GM12878 (cell line): Measurements from ENCODE around the gene NEAT1. TPM values are rescaled to one million over a fixed set of nuclear protein-coding genes. Genes with fewer than 3 reads are reported as not detected.

ENCODE experiments used
- ATF2 ChIP-seq: IDR thresholded peaks from 2 replicates; pipeline ENCODE4 v1.6.1; 2012; ENCODE audit warnings: low read length, inconsistent platforms
- BACH1 ChIP-seq: fragments of 450-650 bp; IDR thresholded peaks from 2 replicates; pipeline ENCODE4 v1.6.1; 2017; ENCODE audit warnings: mild to moderate bottlenecking, borderline replicate concordance
- BCL11A ChIP-seq: IDR thresholded peaks from 2 replicates; pipeline ENCODE4 v1.6.1; 2011; ENCODE audit warnings: low read depth, low read length
- CHD2 ChIP-seq: IDR thresholded peaks from 2 replicates; pipeline ENCODE4 v1.6.1; 2011; ENCODE audit warnings: low read depth, low read length, improper control_type of control experiment, borderline replicate concordance
- E2F8 ChIP-seq: fragments of 450-650 bp; IDR thresholded peaks from 2 replicates; pipeline ENCODE4 v1.6.1; 2018; ENCODE audit warnings: mild to moderate bottlenecking, low read depth, moderate library complexity; ENCODE audit not compliant: partially characterized antibody
- EED ChIP-seq: sonication (generic); IDR thresholded peaks from 2 replicates; pipeline ENCODE4 v1.6.1; 2016; ENCODE audit warnings: antibody characterized with exemption, low read depth
- EP300 ChIP-seq, 2 experiments: fragments of 150-350 bp in 1 of 2; IDR thresholded peaks; 2 replicates each; pipeline ENCODE4 v1.6.1; 2011 to 2012; ENCODE audit warnings: low read depth in 2 of 2, low read length in 2 of 2, borderline replicate concordance in 1 of 2, improper control_type of control experiment in 1 of 2, inconsistent platforms in 1 of 2; ENCODE audit not compliant: control insufficient read depth in 1 of 2
- FOXK2 ChIP-seq: fragments of 450-650 bp; IDR thresholded peaks from 2 replicates; pipeline ENCODE4 v1.6.1; 2017; ENCODE audit warnings: mild to moderate bottlenecking, moderate library complexity
- MLLT1 ChIP-seq: fragments of 450-650 bp; IDR thresholded peaks from 2 replicates; pipeline ENCODE4 v1.6.1; 2016; ENCODE audit warnings: mild to moderate bottlenecking
- MYC ChIP-seq: IDR thresholded peaks from 2 replicates; pipeline ENCODE4 v1.6.1; 2011; ENCODE audit warnings: mild to moderate bottlenecking, low read length, moderate library complexity, inconsistent platforms; ENCODE audit not compliant: insufficient read depth, insufficient replicate concordance, insufficient read length, severe bottlenecking
- PAX5 ChIP-seq: IDR thresholded peaks from 2 replicates; pipeline ENCODE4 v1.6.1; 2011; ENCODE audit warnings: low read depth, low read length, borderline replicate concordance
- POLR2A ChIP-seq: IDR thresholded peaks from 2 replicates; pipeline ENCODE4 v1.6.1; 2011; ENCODE audit warnings: low read depth, mild to moderate bottlenecking, low read length
- POU2F2 ChIP-seq: IDR thresholded peaks from 3 replicates; pipeline ENCODE4 v1.6.1; 2011; ENCODE audit warnings: low read depth, mild to moderate bottlenecking, low read length, borderline replicate concordance
- STAT3 ChIP-seq: IDR thresholded peaks from 2 replicates; pipeline ENCODE4 v1.6.1; 2011; ENCODE audit warnings: low read depth, low read length, improper control_type of control experiment
- TCF12 ChIP-seq: IDR thresholded peaks from 2 replicates; pipeline ENCODE4 v1.6.1; 2011; ENCODE audit warnings: low read depth, mild to moderate bottlenecking, low read length
- ZBTB4 ChIP-seq: fragments of 450-650 bp; formaldehyde crosslinking; IDR thresholded peaks from 2 replicates; pipeline ENCODE4 v1.4.0; 2022; ENCODE audit warnings: mild to moderate bottlenecking, moderate library complexity
- ZNF24 ChIP-seq: fragments of 450-650 bp; IDR thresholded peaks from 2 replicates; pipeline ENCODE4 v1.6.1; 2017; ENCODE audit warnings: antibody characterized with exemption, mild to moderate bottlenecking
- polyA plus RNA-seq, 11 experiments: library from polyadenylated mRNA; depleted of rRNA in 4 of 11; unstranded in 6 of 11; stranded (reverse) in 5 of 11; fragments of >200 nt; fragmentation: Nextera tagmentation in 4 of 11; fragmentation: Illumina TruSeq in 1 of 11; extraction: Ambion mirVana in 4 of 11; extraction: Trizol in 1 of 11; gene quantifications; 1 replicate in 1 of 11; 2 replicates in 10 of 11; pipeline versions ENCODE4 v1.2.1 to v1.2.3, GENCODE V29; 2011 to 2016; ENCODE audit warnings: inconsistent platforms in 2 of 11, missing spikeins in 2 of 11, low read depth in 1 of 11
- total RNA-seq, 4 experiments: library from RNA; depleted of rRNA in 3 of 4; stranded (reverse); fragments of >200 nt in 3 of 4; fragmentation: Illumina TruSeq in 1 of 4; extraction: Trizol in 1 of 4; gene quantifications; 2 replicates each; pipeline versions ENCODE4 v1.2.1 to v1.2.3, GENCODE V29; 2013 to 2021

NEAT1 gene
- total and polyA plus RNA-seq, 10 of the 15 experiments (the other 5 are each of a cell fraction or from before 2014, with no cell fraction given), result 13.6 to 328 (median 69.4) TPM

GRCh38 chr11:65426839-65427690, 4.5 kb downstream of the NEAT1 start (continued):
- 0 out of 2 replicates have a peak, but pooled peaks have one; percentile 37 for TF ChIP-seq MLLT1
- peak; percentile 85 for TF ChIP-seq POU2F2
- TF ChIP-seq ZBTB4 (CRISPR knock-in tag), result peak; percentile 41; the same call in 1 of the 2 replicates
- peak; percentile 87 for TF ChIP-seq POLR2A
- peak; percentile 66 for TF ChIP-seq BCL11A
- TF ChIP-seq PAX5, result peak; percentile 25; the same call in 1 of the 2 replicates
- TF ChIP-seq ZNF24, result no peak
- TF ChIP-seq STAT3, result 0 out of 2 replicates have a peak, but pooled peaks have one; percentile 4
- TF ChIP-seq EED, result peak; percentile 46; the same call in 1 of the 2 replicates
- TF ChIP-seq ATF2, result no peak
- peak; percentile 28; the same call in 1 of the 2 replicates for TF ChIP-seq TCF12
- TF ChIP-seq E2F8, result no peak
- no peak for TF ChIP-seq FOXK2
- TF ChIP-seq BACH1, result peak; percentile 60
- TF ChIP-seq MYC, result no peak
- TF ChIP-seq CHD2, result peak; percentile 32
- TF ChIP-seq EP300 (IDR thresholded peaks at IDR 0.05; ENCODE audit: borderline replicate concordance in 1 of 2, control insufficient read depth in 1 of 2, low read depth in 2 of 2, low read length in 2 of 2), result no peak
- TF ChIP-seq, all 136 proteins: peak for 35
